ENCODE measurements around the gene IL17B.

- TF ChIP-seq RXRA (CRISPR knock-in tag; IDR thresholded peaks at IDR 0.05) = no peak
- TF ChIP-seq, protein P1, sequence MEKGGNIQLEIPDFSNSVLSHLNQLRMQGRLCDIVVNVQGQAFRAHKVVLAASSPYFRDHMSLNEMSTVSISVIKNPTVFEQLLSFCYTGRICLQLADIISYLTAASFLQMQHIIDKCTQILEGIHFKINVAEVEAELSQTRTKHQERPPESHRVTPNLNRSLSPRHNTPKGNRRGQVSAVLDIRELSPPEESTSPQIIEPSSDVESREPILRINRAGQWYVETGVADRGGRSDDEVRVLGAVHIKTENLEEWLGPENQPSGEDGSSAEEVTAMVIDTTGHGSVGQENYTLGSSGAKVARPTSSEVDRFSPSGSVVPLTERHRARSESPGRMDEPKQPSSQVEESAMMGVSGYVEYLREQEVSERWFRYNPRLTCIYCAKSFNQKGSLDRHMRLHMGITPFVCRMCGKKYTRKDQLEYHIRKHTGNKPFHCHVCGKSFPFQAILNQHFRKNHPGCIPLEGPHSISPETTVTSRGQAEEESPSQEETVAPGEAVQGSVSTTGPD (CRISPR knock-in tag; IDR thresholded peaks at IDR 0.05) = no peak
- no peak for TF ChIP-seq SRY (CRISPR knock-in tag; IDR thresholded peaks at IDR 0.05)
- no peak for TF ChIP-seq ZNF878 (CRISPR knock-in tag; IDR thresholded peaks at IDR 0.05)
Observed at GRCh38 chr5:149402291-149402690, 23.2 kb upstream of the IL17B start.
